HG03159 (cell line): ENCODE results near the gene NEDD9.
A peak's percentile ranks its signal among the peaks of the same experiment; 100 is the strongest.

Experiments used
- ATAC-seq: cut with Tn5 transposase; IDR thresholded peaks from one replicate; pipeline ENCODE4 v1.9.1; 2021; ENCODE audit warnings: mild to moderate bottlenecking, moderate library complexity; ENCODE audit not compliant: unreplicated experiment

NEDD9 gene, protein sequence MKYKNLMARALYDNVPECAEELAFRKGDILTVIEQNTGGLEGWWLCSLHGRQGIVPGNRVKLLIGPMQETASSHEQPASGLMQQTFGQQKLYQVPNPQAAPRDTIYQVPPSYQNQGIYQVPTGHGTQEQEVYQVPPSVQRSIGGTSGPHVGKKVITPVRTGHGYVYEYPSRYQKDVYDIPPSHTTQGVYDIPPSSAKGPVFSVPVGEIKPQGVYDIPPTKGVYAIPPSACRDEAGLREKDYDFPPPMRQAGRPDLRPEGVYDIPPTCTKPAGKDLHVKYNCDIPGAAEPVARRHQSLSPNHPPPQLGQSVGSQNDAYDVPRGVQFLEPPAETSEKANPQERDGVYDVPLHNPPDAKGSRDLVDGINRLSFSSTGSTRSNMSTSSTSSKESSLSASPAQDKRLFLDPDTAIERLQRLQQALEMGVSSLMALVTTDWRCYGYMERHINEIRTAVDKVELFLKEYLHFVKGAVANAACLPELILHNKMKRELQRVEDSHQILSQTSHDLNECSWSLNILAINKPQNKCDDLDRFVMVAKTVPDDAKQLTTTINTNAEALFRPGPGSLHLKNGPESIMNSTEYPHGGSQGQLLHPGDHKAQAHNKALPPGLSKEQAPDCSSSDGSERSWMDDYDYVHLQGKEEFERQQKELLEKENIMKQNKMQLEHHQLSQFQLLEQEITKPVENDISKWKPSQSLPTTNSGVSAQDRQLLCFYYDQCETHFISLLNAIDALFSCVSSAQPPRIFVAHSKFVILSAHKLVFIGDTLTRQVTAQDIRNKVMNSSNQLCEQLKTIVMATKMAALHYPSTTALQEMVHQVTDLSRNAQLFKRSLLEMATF

GRCh38 chr6:11232193-11232769 lies at the start of gene NEDD9:
NEDD9 (minus strand) TSS chr6:11232668; CDS start chr6:11232515, 153 bp downstream.
- ATAC-seq = peak; percentile 99

- ATAC-seq = no peak
Observed at GRCh38 chr6:11282245-11282644, 49.8 kb upstream of the NEDD9 start.

- ATAC-seq = no peak
Observed at GRCh38 chr6:11280394-11280793, 47.9 kb upstream of the NEDD9 start.

DNA sequence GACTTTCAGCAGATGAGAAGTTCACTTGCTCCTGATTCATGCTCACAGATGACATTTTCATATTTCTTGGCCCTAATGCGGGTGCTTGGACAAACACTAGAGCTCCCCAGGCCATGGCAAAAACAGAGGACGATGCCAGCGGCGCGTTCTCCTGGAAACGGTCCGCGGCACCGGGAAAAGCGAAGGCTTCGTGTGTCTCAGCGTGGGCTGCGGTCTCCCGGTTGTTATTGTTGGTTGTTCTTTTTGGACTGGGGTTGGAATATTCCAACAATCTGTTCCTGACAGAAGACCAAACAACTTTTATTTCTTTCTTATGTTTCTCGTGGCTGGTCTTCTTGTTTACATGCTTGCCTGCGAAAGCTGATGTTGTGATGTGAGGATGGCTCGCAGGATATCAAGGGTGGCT lies 46.8 kb upstream of the NEDD9 start:
- ATAC-seq = no peak

DNA sequence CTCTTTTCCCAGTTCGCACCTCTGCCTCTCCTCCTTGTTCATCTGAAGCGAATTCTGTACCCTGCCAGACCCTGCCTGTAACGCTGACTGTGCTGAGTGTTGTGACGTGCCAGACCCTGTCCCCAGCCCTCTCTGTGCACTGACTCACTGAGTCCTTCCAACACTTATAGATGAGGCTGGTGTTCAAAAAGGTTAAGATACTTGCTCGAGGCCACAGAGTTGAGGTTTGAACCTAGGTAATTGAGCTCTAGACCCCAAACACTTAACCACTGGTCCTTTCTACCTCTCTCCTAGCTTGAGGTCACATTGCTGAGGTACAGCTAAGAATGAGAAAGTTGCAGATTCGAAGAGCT lies 45.7 kb upstream of the NEDD9 start:
- ATAC-seq = no peak

DNA sequence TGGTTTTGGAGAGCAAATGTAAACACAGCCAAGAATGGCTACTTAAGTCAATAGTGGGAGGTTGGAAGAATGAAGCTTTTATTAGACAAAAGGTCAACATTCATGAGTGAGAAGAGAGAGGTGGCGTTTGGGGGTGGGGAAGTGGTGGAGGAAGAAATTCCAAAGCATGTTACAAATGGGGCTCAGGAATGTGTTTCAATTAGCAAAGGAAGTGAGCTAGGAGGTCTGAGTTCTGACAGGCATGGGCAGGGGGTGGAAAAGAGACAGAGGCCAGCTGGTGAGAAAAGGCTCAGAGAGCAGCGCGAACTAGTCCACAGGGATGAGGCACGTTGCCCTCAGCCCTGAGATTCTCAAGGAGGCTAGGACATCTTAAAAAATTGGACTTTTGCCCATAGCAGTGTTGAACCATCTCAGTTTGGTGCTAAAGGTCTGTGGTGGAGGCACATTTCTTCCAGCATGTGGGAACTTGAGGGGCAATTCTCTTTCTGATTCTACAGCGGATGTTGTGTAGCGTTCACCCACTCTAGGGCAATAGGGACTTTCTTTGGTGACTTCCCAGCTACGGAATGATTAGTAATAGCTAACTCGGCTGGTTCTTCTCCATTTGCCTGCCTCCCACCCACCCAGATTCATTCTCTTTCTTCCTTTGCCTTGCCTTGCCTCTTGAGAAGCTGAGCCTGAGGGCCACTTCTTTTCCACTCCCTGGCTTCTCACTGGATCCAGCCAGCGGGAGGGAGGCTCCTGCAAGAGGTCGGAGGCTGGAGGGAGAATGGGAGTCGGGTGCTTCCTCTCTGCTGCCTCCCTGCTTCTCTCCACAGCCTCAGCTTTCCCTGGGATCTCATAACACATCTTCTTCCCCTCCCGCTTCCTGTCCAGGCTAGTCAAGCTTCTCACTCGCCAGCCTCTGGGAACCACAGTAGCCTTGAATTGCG lies 45.1 kb upstream of the NEDD9 start:
- ATAC-seq = peak; percentile 42

- no peak for ATAC-seq
Observed at GRCh38 chr6:11276911-11277274, 44.4 kb upstream of the NEDD9 start.

DNA sequence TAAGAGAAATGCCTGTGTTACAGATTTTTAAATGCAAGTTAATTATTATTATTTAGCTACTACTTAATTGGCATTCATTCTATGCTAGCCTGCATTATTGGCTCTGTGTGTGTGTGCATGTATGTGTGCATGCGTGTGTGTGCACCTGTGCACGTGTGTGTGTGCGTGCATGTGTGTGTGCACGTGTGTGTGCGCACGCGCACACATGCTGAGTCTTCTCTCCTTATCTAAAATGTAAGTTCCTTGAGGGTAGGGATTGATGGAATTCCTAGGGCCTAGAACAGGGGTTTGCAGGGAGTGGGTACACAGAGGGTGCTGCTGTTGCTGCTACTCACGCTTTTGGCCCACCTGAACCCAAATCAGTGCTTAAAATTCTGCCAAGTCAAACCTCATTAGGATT lies 43.8 kb upstream of the NEDD9 start:
- ATAC-seq = no peak

GRCh38 chr6:11275598-11275997 lies 43.1 kb upstream of the NEDD9 start:
- ATAC-seq = peak; percentile 81

DNA sequence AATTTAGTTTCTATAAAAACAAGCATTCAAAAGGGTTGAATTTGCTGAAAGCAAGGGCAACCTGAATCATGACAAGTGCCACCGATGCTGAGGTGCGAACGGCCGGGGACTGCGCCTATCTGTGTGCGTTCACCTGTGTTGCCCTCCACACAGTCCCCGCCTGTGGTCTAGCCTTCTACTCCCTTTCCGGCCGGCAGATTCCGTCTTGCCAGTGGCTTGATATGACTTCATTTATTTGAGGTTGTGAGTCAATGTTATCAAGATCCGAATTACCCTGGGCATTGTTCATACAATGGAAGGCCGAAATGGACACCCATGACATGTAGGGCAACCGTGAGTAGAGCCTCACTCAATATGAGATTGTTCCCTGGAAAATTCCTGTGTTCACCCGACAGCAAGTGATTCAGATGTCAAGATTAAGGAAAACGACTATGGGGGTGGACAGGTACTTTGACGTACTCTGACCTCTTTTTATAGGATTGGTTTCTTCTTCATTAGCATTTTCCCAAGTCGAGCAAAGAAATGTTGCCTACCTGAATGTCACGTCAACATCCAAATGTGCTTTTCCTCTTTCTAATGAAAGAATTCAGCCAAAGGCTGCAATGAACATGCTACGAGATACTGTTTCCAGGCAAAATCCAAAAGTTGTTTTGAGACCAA lies 41.1 kb upstream of the NEDD9 start:
- no peak for ATAC-seq

- no peak for ATAC-seq
Observed at GRCh38 chr6:11272491-11273192, 40.2 kb upstream of the NEDD9 start.

- ATAC-seq = no peak
Observed at GRCh38 chr6:11271228-11272020, 39.0 kb upstream of the NEDD9 start.

DNA sequence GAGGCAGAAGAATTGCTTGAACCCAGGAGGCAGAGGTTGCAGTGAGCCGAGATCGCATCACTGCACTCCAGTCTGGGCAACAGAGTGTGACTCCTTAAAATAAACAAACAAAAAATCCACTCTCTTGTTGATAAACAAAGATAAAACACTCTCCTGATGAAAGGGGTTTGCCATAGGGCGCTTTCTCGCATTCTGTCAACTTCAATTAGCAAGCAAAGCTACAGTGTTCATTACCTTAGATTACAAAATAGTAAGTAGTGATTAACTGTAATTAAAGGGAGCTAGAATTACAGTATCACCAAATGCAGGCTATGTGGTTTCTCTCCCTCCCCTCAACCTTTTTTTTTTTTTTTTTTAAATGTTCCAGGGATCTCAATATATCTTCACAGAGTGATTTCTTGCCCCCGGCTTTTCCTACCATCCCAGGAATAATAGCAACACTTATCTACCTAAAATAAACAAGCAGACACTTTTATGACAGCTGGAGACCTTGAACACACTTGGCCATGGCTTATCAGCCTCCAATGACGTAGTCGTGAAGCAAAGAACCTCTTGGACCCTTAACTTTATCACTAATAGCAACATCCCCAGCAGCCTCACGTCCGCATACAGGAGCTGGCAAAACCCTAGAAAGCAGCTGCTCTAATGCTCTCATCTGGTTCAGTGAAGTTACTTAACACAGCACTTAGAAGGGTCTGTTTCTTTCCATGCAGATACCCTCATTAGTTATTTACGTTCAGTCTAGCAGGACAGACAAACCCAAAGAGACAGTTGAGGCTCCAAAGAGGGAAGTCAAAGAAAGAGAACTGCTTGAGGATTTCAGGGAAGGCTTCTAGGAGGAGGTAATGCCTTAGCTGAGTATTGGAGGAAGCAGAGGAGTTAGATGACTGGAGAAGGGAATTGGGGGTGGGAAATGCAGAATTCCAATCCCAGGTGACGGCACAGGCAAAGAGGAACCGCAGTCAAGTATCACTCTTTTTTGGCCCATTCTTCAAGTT lies 37.9 kb upstream of the NEDD9 start:
- no peak for ATAC-seq

- ATAC-seq = no peak
Observed at GRCh38 chr6:11268978-11269377, 36.5 kb upstream of the NEDD9 start.

DNA sequence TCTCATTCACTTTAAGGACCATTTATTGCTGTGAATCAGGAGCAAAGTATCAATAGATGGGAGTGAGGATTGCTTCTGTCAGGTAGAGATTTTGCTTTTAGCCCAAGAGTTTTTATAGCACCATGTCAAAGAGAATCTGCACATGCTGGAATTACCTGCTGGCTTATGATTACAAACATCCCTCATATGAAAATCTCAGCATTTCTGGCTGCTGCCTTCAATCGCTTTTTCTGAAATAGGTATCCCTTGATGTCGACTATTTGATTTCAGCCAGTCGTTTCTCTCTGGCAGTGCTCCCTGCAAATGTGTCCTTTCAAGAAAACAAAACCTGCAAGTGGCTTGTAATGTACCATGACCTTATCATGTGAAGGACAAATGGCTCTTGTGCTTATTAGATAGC lies 34.5 kb upstream of the NEDD9 start:
- ATAC-seq = no peak

DNA sequence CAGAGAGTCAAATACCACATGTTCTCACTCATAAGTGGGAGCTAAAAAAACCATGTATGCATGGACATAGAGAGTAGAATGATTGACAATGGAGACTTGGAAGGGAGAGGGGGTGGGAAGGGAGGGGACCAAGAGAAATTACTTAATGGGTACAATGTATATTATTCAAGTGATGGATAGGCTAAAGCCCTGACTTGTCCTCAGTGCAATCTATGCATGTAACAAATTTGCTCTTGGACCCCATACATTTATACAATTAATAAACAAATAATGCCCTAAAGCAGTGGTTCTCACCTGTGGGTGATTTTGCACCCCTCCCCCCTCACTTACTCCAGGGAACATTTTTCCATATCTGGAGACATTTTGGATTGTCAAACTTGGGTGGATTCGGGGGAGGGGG lies 33.5 kb upstream of the NEDD9 start:
- ATAC-seq = no peak

- ATAC-seq = no peak
Observed at GRCh38 chr6:11264100-11264499, 31.6 kb upstream of the NEDD9 start.
